Measurements from ENCODE around the gene SLC28A1.

SLC28A1 gene

GRCh38 chr15:84859651-84860050, 24.8 kb upstream of the SLC28A1 start:
- no peak overlapping the region for H3K4me3 ChIP-seq (ENCODE audit: low read depth in 1 of 2, low read length in 2 of 2)
- H3K27ac ChIP-seq (ENCODE audit: low read depth, low read length): no peak overlapping the region
- H3K27me3 ChIP-seq (ENCODE audit: control insufficient read depth in 1 of 2, insufficient read depth in 2 of 2, low read length in 2 of 2): no peaks in the 10 kb centered on the region
- H3K9ac ChIP-seq (ENCODE audit: low read depth in 1 of 2, low read length in 2 of 2): no peak overlapping the region
- H3K9me3 ChIP-seq (ENCODE audit: control insufficient read depth in 1 of 2, low read length in 2 of 2): no peaks in the 10 kb centered on the region
- no peaks in the 10 kb centered on the region for H3K36me3 ChIP-seq (ENCODE audit: control insufficient read depth in 1 of 2, insufficient read depth in 2 of 2, low read length in 2 of 2)
- peaks cover 0 to 4% of the 10 kb centered on the region in 2 donors for H3K4me1 ChIP-seq (ENCODE audit: control insufficient read depth in 1 of 2, insufficient read depth in 2 of 2, low read length in 2 of 2)

GRCh38 chr15:84861781-84862180, 22.7 kb upstream of the SLC28A1 start:
- Histone ChIP-seq H3K27me3 (ENCODE audit: control insufficient read depth in 1 of 2, insufficient read depth in 2 of 2, low read length in 2 of 2) (no peaks in the 10 kb centered on the region), H3K36me3 (ENCODE audit: control insufficient read depth in 1 of 2, insufficient read depth in 2 of 2, low read length in 2 of 2) (no peaks in the 10 kb centered on the region), H3K9me3 (ENCODE audit: control insufficient read depth in 1 of 2, low read length in 2 of 2) (no peaks in the 10 kb centered on the region), H3K4me3 (ENCODE audit: low read depth in 1 of 2, low read length in 2 of 2) (no peak overlapping the region), H3K27ac (ENCODE audit: low read depth, low read length) (no peak overlapping the region), H3K4me1 (ENCODE audit: control insufficient read depth in 1 of 2, insufficient read depth in 2 of 2, low read length in 2 of 2) (peaks cover 0 to 4% of the 10 kb centered on the region in 2 donors), H3K9ac (ENCODE audit: low read depth in 1 of 2, low read length in 2 of 2) (no peak overlapping the region)

- Histone ChIP-seq H3K9me3 (ENCODE audit: control insufficient read depth in 1 of 2, low read length in 2 of 2) (no peaks in the 10 kb centered on the region), H3K4me3 (ENCODE audit: low read depth in 1 of 2, low read length in 2 of 2) (no peak overlapping the region), H3K4me1 (ENCODE audit: control insufficient read depth in 1 of 2, insufficient read depth in 2 of 2, low read length in 2 of 2) (peaks cover 0 to 4% of the 10 kb centered on the region in 2 donors), H3K9ac (ENCODE audit: low read depth in 1 of 2, low read length in 2 of 2) (no peak overlapping the region), H3K27ac (ENCODE audit: low read depth, low read length) (no peak overlapping the region), H3K36me3 (ENCODE audit: control insufficient read depth in 1 of 2, insufficient read depth in 2 of 2, low read length in 2 of 2) (no peaks in the 10 kb centered on the region), H3K27me3 (ENCODE audit: control insufficient read depth in 1 of 2, insufficient read depth in 2 of 2, low read length in 2 of 2) (no peaks in the 10 kb centered on the region)
Measured at GRCh38 chr15:84862214-84862975, 22.1 kb upstream of the SLC28A1 start.

DNA sequence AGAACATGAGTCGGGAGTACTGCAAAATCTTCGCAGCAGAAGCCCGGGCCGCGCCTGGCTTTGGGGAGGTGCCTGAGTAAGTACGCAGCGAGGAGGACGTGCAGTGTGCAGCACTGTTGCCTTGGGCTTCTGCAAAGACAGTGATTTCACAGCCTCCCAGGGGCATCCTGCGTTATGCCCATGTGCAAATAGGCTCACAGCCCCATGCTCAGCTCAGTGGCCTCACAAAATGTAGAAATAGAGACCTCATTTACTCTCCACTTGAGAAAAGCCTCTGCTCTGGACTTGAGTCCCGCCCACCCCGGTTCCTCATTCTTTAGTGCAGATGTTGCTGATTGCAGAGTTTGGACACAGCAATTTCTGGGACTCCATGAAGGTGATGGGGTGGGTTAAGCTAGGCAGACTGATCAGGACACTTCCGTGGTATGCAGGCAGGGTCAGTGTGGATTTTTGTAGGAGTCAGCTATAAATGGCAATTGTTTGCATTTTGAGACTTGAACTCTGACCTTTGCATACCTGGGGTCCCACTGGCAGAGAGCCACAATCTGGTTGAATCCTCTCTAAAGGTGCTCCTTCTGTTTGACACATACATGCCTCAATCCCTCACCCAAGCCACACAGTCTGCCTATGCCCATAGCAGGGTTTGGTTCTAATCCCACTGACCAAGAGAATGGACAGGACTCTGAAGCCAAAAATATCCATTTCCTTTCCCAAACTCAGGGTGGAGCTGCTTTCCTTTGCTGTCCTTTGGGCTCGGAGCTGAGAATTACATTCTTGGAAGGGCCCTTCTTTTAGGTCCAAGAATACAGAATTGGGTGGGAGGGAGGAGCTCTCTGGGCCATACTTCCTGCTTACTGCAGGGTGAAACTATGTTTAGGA, 20.7 kb upstream of the SLC28A1 start:
- Histone ChIP-seq H3K27ac (ENCODE audit: low read depth, low read length) (no peak overlapping the region), H3K9me3 (ENCODE audit: control insufficient read depth in 1 of 2, low read length in 2 of 2) (no peaks in the 10 kb centered on the region), H3K4me3 (ENCODE audit: low read depth in 1 of 2, low read length in 2 of 2) (no peak overlapping the region), H3K36me3 (ENCODE audit: control insufficient read depth in 1 of 2, insufficient read depth in 2 of 2, low read length in 2 of 2) (no peaks in the 10 kb centered on the region), H3K9ac (ENCODE audit: low read depth in 1 of 2, low read length in 2 of 2) (no peak overlapping the region), H3K27me3 (ENCODE audit: control insufficient read depth in 1 of 2, insufficient read depth in 2 of 2, low read length in 2 of 2) (no peaks in the 10 kb centered on the region), H3K4me1 (ENCODE audit: control insufficient read depth in 1 of 2, insufficient read depth in 2 of 2, low read length in 2 of 2) (peaks cover 0 to 4% of the 10 kb centered on the region in 2 donors)

- Histone ChIP-seq H3K27ac (ENCODE audit: low read depth, low read length) (no peak overlapping the region), H3K9ac (ENCODE audit: low read depth in 1 of 2, low read length in 2 of 2) (no peak overlapping the region)
Measured at GRCh38 chr15:84864444-84864795, 20.0 kb upstream of the SLC28A1 start.

DNA sequence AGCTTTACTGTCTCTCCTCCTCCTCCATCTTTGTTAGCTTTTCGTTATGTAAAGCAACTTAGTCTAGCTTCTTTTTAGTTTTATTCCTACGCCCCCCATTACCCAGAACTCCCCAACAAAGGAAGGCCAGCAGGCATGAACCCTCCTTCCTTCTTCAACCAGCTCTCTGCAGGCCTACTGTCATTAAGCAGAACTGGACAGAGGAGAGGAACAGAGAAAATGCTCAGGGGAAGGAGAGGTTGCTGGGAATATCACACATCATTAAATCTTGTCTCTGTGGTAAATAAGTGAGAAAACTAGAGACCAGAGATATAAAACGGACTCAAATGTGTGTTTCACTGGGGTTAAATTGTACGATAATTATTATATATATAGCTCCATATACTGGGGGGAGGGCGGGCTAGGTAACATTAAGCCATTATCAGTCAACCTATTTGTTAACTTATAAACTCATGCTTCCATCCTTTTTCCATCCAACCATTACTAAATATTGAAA, 19.3 kb upstream of the SLC28A1 start:
- Histone ChIP-seq H3K9me3 (ENCODE audit: control insufficient read depth in 1 of 2, low read length in 2 of 2) (no peaks in the 10 kb centered on the region), H3K9ac (ENCODE audit: low read depth in 1 of 2, low read length in 2 of 2) (no peak overlapping the region), H3K4me3 (ENCODE audit: low read depth in 1 of 2, low read length in 2 of 2) (no peak overlapping the region), H3K27ac (ENCODE audit: low read depth, low read length) (no peak overlapping the region), H3K27me3 (ENCODE audit: control insufficient read depth in 1 of 2, insufficient read depth in 2 of 2, low read length in 2 of 2) (no peaks in the 10 kb centered on the region), H3K4me1 (ENCODE audit: control insufficient read depth in 1 of 2, insufficient read depth in 2 of 2, low read length in 2 of 2) (no peaks in the 10 kb centered on the region), H3K36me3 (ENCODE audit: control insufficient read depth in 1 of 2, insufficient read depth in 2 of 2, low read length in 2 of 2) (no peaks in the 10 kb centered on the region)

More at GRCh38 chr15:84864444-84864795, 20.0 kb upstream of the SLC28A1 start:
- Histone ChIP-seq H3K36me3 (ENCODE audit: control insufficient read depth in 1 of 2, insufficient read depth in 2 of 2, low read length in 2 of 2) (no peaks in the 10 kb centered on the region), H3K4me1 (ENCODE audit: control insufficient read depth in 1 of 2, insufficient read depth in 2 of 2, low read length in 2 of 2) (peaks cover 0 to 1% of the 10 kb centered on the region in 2 donors), H3K27me3 (ENCODE audit: control insufficient read depth in 1 of 2, insufficient read depth in 2 of 2, low read length in 2 of 2) (no peaks in the 10 kb centered on the region), H3K4me3 (ENCODE audit: low read depth in 1 of 2, low read length in 2 of 2) (no peak overlapping the region), H3K9me3 (ENCODE audit: control insufficient read depth in 1 of 2, low read length in 2 of 2) (no peaks in the 10 kb centered on the region)

DNA sequence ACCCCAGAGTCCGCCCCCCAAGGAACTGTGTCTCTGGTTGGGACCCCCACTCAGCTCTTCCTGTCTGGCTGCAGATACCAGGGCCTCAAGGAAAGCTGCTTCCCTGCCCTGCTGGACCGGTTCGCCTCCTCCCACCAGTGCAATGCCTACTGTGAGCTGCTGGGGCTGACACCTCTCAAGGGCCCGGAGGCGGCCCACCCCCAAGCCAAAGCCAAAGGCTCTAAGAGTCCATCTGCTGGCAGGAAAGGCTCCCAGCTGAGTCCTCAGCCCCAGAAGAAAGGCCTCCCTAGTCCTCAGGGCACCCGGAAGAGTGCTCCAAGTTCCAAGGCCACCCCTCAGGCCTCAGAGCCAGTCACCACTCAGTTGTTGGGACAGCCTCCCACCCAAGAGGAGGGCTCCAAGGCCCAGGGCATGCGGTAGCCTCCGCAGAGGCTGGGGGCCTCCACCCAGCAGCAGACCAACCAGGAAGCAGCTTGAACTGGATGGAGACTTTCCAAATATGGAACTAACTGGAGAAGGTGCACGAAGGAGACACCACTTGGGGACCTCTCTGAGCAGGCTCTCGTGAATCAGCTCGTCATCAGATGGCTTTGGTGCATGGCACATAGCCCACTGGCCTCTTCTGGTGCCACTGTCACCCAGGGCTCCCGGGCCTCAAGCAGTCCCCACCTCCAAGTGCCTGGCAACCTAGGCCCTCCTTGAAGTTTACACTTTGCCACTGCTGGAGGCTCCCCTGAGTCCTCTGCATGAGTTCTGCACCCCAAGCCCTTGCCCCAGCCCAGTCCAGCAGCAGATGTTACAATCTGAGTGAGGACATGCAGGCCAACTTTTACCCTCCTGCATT, 16.2 kb upstream of the SLC28A1 start:
- Histone ChIP-seq H3K36me3 (ENCODE audit: control insufficient read depth in 1 of 2, insufficient read depth in 2 of 2, low read length in 2 of 2) (no peaks in the 10 kb centered on the region), H3K27ac (ENCODE audit: low read depth, low read length) (no peak overlapping the region), H3K4me3 (ENCODE audit: low read depth in 1 of 2, low read length in 2 of 2) (no peak overlapping the region), H3K27me3 (ENCODE audit: control insufficient read depth in 1 of 2, insufficient read depth in 2 of 2, low read length in 2 of 2) (no peaks in the 10 kb centered on the region), H3K9me3 (ENCODE audit: control insufficient read depth in 1 of 2, low read length in 2 of 2) (no peaks in the 10 kb centered on the region), H3K4me1 (ENCODE audit: control insufficient read depth in 1 of 2, insufficient read depth in 2 of 2, low read length in 2 of 2) (no peaks in the 10 kb centered on the region), H3K9ac (ENCODE audit: low read depth in 1 of 2, low read length in 2 of 2) (no peak overlapping the region)

GRCh38 chr15:84869510-84869909, 15.0 kb upstream of the SLC28A1 start:
- no peak overlapping the region for H3K27ac ChIP-seq (ENCODE audit: low read depth, low read length)
- H3K36me3 ChIP-seq (ENCODE audit: control insufficient read depth in 1 of 2, insufficient read depth in 2 of 2, low read length in 2 of 2): no peaks in the 10 kb centered on the region
- H3K4me3 ChIP-seq (ENCODE audit: low read depth in 1 of 2, low read length in 2 of 2): no peak overlapping the region
- no peaks in the 10 kb centered on the region for H3K27me3 ChIP-seq (ENCODE audit: control insufficient read depth in 1 of 2, insufficient read depth in 2 of 2, low read length in 2 of 2)
- no peaks in the 10 kb centered on the region for H3K4me1 ChIP-seq (ENCODE audit: control insufficient read depth in 1 of 2, insufficient read depth in 2 of 2, low read length in 2 of 2)
- H3K9me3 ChIP-seq (ENCODE audit: control insufficient read depth in 1 of 2, low read length in 2 of 2): no peaks in the 10 kb centered on the region
- H3K9ac ChIP-seq (ENCODE audit: low read depth in 1 of 2, low read length in 2 of 2): no peak overlapping the region

DNA sequence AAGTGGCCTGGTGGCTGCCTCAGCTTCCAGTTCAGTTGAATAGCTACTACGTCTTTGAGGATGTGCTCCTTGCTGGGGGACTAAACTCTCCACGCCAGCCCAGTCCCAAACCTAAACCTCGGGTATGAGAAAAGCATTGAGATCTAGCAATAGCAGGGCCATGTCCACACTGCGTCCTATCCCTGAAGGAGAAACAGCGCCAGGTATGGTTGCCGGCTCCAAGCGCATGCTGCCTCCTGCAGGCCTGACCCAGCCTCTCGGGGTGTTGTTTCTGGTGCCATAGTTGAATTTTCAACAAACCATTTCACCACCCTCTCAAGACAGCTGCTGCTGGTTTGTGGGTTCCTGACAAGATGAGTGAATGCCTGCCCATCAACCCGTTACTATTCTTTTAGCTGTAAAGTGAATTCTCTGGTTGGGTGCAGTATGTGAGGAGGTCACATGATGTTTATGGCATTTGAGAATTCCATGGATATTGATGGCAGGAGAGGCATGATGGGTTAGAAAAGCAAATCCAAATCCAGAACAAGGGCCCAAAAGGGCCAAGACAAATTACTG, 13.0 kb upstream of the SLC28A1 start:
- Histone ChIP-seq H3K9me3 (ENCODE audit: control insufficient read depth in 1 of 2, low read length in 2 of 2) (no peaks in the 10 kb centered on the region), H3K27ac (ENCODE audit: low read depth, low read length) (no peak overlapping the region), H3K9ac (ENCODE audit: low read depth in 1 of 2, low read length in 2 of 2) (no peak overlapping the region), H3K36me3 (ENCODE audit: control insufficient read depth in 1 of 2, insufficient read depth in 2 of 2, low read length in 2 of 2) (no peaks in the 10 kb centered on the region), H3K27me3 (ENCODE audit: control insufficient read depth in 1 of 2, insufficient read depth in 2 of 2, low read length in 2 of 2) (no peaks in the 10 kb centered on the region), H3K4me1 (ENCODE audit: control insufficient read depth in 1 of 2, insufficient read depth in 2 of 2, low read length in 2 of 2) (no peaks in the 10 kb centered on the region), H3K4me3 (ENCODE audit: low read depth in 1 of 2, low read length in 2 of 2) (no peak overlapping the region)

Data from duodenal mucosa (tissue), 2 donors.